Activated T-helper 2 cell treated with anti-CD3 and anti-CD28 coated beads, Interferon-gamma antibody, Interleukin-2, Interleukin-4, amounts not matched to agents 10 μg/mL and 5 μg/mL and 100 μg/mL, durations not matched to agents 14 hours and 24 hours and 36 hours (primary cell): ENCODE results near the gene DDOST. TPM values are rescaled to one million over a fixed set of nuclear protein-coding genes. Genes with fewer than 3 reads are reported as not detected.
"Not testable (repeated sequence)": the region's sequence is repeated elsewhere in the genome, so short reads cannot be mapped to it uniquely, and the experiment has no call there.

Experiments
- DNase-seq: peaks from one replicate; pipeline ENCODE4 v3.0.0; 2021; ENCODE audit warnings: low spot score
- H3K27ac Mint-ChIP-seq: one replicate; pipeline ENCODE4 v1.8.0; 2021; ENCODE audit warnings: mixed read lengths
- H3K27me3 Mint-ChIP-seq: one replicate; pipeline ENCODE4 v1.8.0; 2021; ENCODE audit warnings: low read depth, mixed read lengths
- H3K36me3 Mint-ChIP-seq: one replicate; pipeline ENCODE4 v1.8.0; 2021; ENCODE audit warnings: low read depth, mixed read lengths
- H3K4me1 Mint-ChIP-seq: one replicate; pipeline ENCODE4 v1.8.0; 2021; ENCODE audit warnings: low read depth, mixed read lengths
- H3K4me3 Mint-ChIP-seq: one replicate; pipeline ENCODE4 v1.8.0; 2021; ENCODE audit warnings: low read depth, mild to moderate bottlenecking, moderate library complexity, mixed read lengths
- H3K9me3 Mint-ChIP-seq: one replicate; pipeline ENCODE4 v1.8.0; 2021; ENCODE audit warnings: mixed read lengths
- intact Hi-C: fragments of 100-400 bp; cut with micrococcal nuclease; formaldehyde crosslinking; loops from one replicate; pipeline ENCODE4 v1.15.1; 2023
- total RNA-seq: library from RNA; stranded (reverse); gene quantifications from 2 replicates; pipeline ENCODE4 v1.2.3, GENCODE V29; 2022

The DDOST gene
- total RNA-seq, 1 donor from 2014 or later, result 184 TPM

GRCh38 chr1:20684651-20685050, 23.5 kb upstream of the DDOST start:
- H3K4me3 Mint-ChIP-seq, result no peak overlapping the region
- DNase-seq, result no peak
- H3K9me3 Mint-ChIP-seq, result no peaks in the 10 kb centered on the region
- peaks cover 2% of the 10 kb centered on the region for H3K4me1 Mint-ChIP-seq
- H3K27me3 Mint-ChIP-seq, result peaks cover 36% of the 10 kb centered on the region
- H3K36me3 Mint-ChIP-seq, result no peaks in the 10 kb centered on the region
- intact Hi-C loops, result no loop called here
- H3K27ac Mint-ChIP-seq, result no peak overlapping the region

GRCh38 chr1:20684050-20684620, 23.0 kb upstream of the DDOST start:
- no peaks in the 10 kb centered on the region for H3K9me3 Mint-ChIP-seq
- H3K4me1 Mint-ChIP-seq, result peaks cover 2% of the 10 kb centered on the region
- H3K36me3 Mint-ChIP-seq, result no peaks in the 10 kb centered on the region
- H3K27ac Mint-ChIP-seq, result no peak overlapping the region
- no peak for DNase-seq
- H3K4me3 Mint-ChIP-seq, result no peak overlapping the region
- intact Hi-C loops, result no loop called here
- peaks cover 39% of the 10 kb centered on the region for H3K27me3 Mint-ChIP-seq

GRCh38 chr1:20683614-20684013, 22.4 kb upstream of the DDOST start:
- Mint-ChIP-seq H3K9me3 (peaks cover 1% of the 10 kb centered on the region), H3K27ac (no peak overlapping the region)

GRCh38 chr1:20682571-20683236, 21.5 kb upstream of the DDOST start:
- Mint-ChIP-seq H3K9me3 (peaks cover 8% of the 10 kb centered on the region), H3K27ac (no peak overlapping the region), H3K27me3 (peaks cover 49% of the 10 kb centered on the region), H3K36me3 (peaks cover 3% of the 10 kb centered on the region), H3K4me1 (peaks cover 12% of the 10 kb centered on the region), H3K4me3 (no peak overlapping the region)
- no peak for DNase-seq
- intact Hi-C loops, result no loop called here

More at GRCh38 chr1:20683614-20684013, 22.4 kb upstream of the DDOST start:
- Mint-ChIP-seq H3K4me3 (no peak overlapping the region), H3K36me3 (no peaks in the 10 kb centered on the region), H3K4me1 (peaks cover 5% of the 10 kb centered on the region), H3K27me3 (peaks cover 43% of the 10 kb centered on the region)
- DNase-seq, result no peak
- intact Hi-C loops, result no loop called here

GRCh38 chr1:20681999-20682398, 20.8 kb upstream of the DDOST start:
- H3K9me3 Mint-ChIP-seq, result peaks cover 15% of the 10 kb centered on the region
- no peak for DNase-seq
- peaks cover 50% of the 10 kb centered on the region for H3K27me3 Mint-ChIP-seq
- intact Hi-C loops, result no loop called here
- no peak overlapping the region for H3K27ac Mint-ChIP-seq
- H3K4me3 Mint-ChIP-seq, result no peak overlapping the region
- peaks cover 3% of the 10 kb centered on the region for H3K36me3 Mint-ChIP-seq
- H3K4me1 Mint-ChIP-seq, result peaks cover 12% of the 10 kb centered on the region

GRCh38 chr1:20680269-20680668, 19.1 kb upstream of the DDOST start:
- DNase-seq, result no peak
- peaks cover 3% of the 10 kb centered on the region for H3K36me3 Mint-ChIP-seq
- H3K27ac Mint-ChIP-seq, result no peak overlapping the region
- H3K27me3 Mint-ChIP-seq, result peaks cover 51% of the 10 kb centered on the region
- H3K9me3 Mint-ChIP-seq, result peaks cover 15% of the 10 kb centered on the region
- H3K4me1 Mint-ChIP-seq, result peaks cover 12% of the 10 kb centered on the region
- intact Hi-C loops, result no loop called here
- H3K4me3 Mint-ChIP-seq, result no peak overlapping the region

GRCh38 chr1:20678599-20678998, 17.4 kb upstream of the DDOST start:
- H3K27ac Mint-ChIP-seq, result no peak overlapping the region
- H3K4me1 Mint-ChIP-seq, result peaks cover 12% of the 10 kb centered on the region
- intact Hi-C loops, result no loop called here
- peaks cover 50% of the 10 kb centered on the region for H3K27me3 Mint-ChIP-seq
- H3K4me3 Mint-ChIP-seq, result no peak overlapping the region
- H3K9me3 Mint-ChIP-seq, result peaks cover 15% of the 10 kb centered on the region
- DNase-seq, result peak; percentile 31
- H3K36me3 Mint-ChIP-seq, result peaks cover 3% of the 10 kb centered on the region

- intact Hi-C loops, H3K4me3 Mint-ChIP-seq, H3K4me1 Mint-ChIP-seq, H3K27ac Mint-ChIP-seq, DNase-seq, H3K36me3 Mint-ChIP-seq: not testable (repeated sequence)
- H3K27me3 Mint-ChIP-seq, result peaks cover 24% of the 10 kb centered on the region
- H3K9me3 Mint-ChIP-seq, result peaks cover 14% of the 10 kb centered on the region
These were observed 12.5 kb upstream of the DDOST start for GRCh38 chr1:20673626-20674025.

- H3K36me3 Mint-ChIP-seq, result no peaks in the 10 kb centered on the region
- H3K27ac Mint-ChIP-seq, result no peak overlapping the region
- intact Hi-C loops, result no loop called here
These were observed 11.1 kb upstream of the DDOST start for GRCh38 chr1:20672265-20672632.

GRCh38 chr1:20670936-20671335, 9.8 kb upstream of the DDOST start:
- intact Hi-C loops, result no loop called here
- Mint-ChIP-seq H3K36me3 (no peaks in the 10 kb centered on the region), H3K4me3 (no peak overlapping the region), H3K27ac (no peak overlapping the region), H3K4me1 (peaks cover 1% of the 10 kb centered on the region), H3K9me3 (no peaks in the 10 kb centered on the region), H3K27me3 (peaks cover 13% of the 10 kb centered on the region)
- DNase-seq, result no peak

More at GRCh38 chr1:20672265-20672632, 11.1 kb upstream of the DDOST start:
- no peak overlapping the region for H3K4me3 Mint-ChIP-seq
- H3K9me3 Mint-ChIP-seq, result peaks cover 3% of the 10 kb centered on the region
- DNase-seq, result no peak
- H3K4me1 Mint-ChIP-seq, result no peaks in the 10 kb centered on the region
- H3K27me3 Mint-ChIP-seq, result peaks cover 18% of the 10 kb centered on the region

GRCh38 chr1:20668581-20668980, 7.4 kb upstream of the DDOST start:
- Mint-ChIP-seq H3K27ac (no peak overlapping the region), H3K9me3 (no peaks in the 10 kb centered on the region), H3K27me3 (peaks cover 8% of the 10 kb centered on the region), H3K4me1 (peaks cover 1% of the 10 kb centered on the region), H3K4me3 (no peak overlapping the region), H3K36me3 (no peaks in the 10 kb centered on the region)
- no peak for DNase-seq
- intact Hi-C loops, result no loop called here

- H3K27ac Mint-ChIP-seq, result no peak overlapping the region
- no peaks in the 10 kb centered on the region for H3K36me3 Mint-ChIP-seq
- peaks cover 11% of the 10 kb centered on the region for H3K4me1 Mint-ChIP-seq
- no peaks in the 10 kb centered on the region for H3K9me3 Mint-ChIP-seq
- no peak overlapping the region for H3K4me3 Mint-ChIP-seq
- DNase-seq, result no peak
- intact Hi-C loops, result no loop called here
- H3K27me3 Mint-ChIP-seq, result no peaks in the 10 kb centered on the region
These were observed 5.6 kb upstream of the DDOST start for GRCh38 chr1:20666804-20667203.

GRCh38 chr1:20666146-20666545, 5.0 kb upstream of the DDOST start:
- Mint-ChIP-seq H3K27ac (no peak overlapping the region), H3K27me3 (no peaks in the 10 kb centered on the region), H3K4me3 (no peak overlapping the region), H3K9me3 (no peaks in the 10 kb centered on the region), H3K36me3 (peaks cover 1% of the 10 kb centered on the region), H3K4me1 (peaks cover 13% of the 10 kb centered on the region)
- no peak for DNase-seq
- intact Hi-C loops, result no loop called here
